ENCODE results near the gene CPNE2. TPM values are rescaled to one million over a fixed set of nuclear protein-coding genes. Genes with fewer than 3 reads are reported as not detected.

The CPNE2 gene
- total RNA-seq, 4 donors from 2014 or later: 25.1 to 41.4 (median 40.6) TPM

DNA sequence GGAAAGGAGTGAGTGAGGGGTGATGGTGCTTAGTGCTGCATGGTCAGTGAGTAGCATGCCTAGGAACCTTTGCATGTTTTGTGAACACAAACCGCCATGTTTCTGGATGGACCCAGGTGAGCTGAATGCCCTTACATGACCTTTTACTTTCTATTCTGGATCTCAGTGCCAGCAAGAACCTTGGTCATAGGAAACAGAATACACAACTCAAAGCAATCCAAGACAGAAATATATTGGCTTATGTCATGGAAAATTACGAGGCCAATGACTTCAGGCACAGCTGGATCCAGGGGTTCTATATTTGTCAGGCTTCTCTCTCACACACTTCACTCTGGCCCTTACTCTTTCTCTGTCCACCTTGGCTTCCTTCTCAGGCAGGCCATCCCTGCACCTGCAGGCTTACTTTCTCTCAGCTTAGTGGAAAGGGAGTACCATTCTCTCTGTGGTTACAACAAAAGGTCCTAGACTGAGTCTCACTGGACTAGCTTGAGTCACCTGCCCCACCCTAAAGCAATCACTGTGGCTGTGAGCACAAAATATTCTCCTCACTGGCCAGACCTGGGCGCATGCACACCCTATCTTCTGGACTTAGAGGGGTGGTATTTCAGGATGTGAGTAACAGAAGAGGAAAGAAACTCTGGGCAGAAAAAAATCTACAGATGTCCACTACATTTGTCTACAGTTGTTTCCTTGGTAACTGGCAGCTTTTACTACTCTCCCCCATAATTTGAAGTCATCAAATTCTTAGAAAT is 20.4 kb upstream of the CPNE2 start:
- intact Hi-C loops (cut with DNase I; ENCODE audit: low total_unique reads): no loop called here
- Histone ChIP-seq H3K36me3 (no peaks in the 10 kb centered on the region), H3K27ac (no peak overlapping the region), H3K27me3 (no peaks in the 10 kb centered on the region), H3K4me3 (no peak overlapping the region), H3K4me1 (no peaks in the 10 kb centered on the region), H3K9me3 (no peaks in the 10 kb centered on the region)
- TF ChIP-seq CTCF (IDR thresholded peaks at IDR 0.05) (no peak), POLR2A (IDR thresholded peaks at IDR 0.05) (no peak)
- DNase-seq: no peak

- Histone ChIP-seq H3K9me3 (no peaks in the 10 kb centered on the region), H3K4me3 (no peak overlapping the region), H3K27ac (no peak overlapping the region), H3K36me3 (no peaks in the 10 kb centered on the region), H3K27me3 (no peaks in the 10 kb centered on the region), H3K4me1 (no peaks in the 10 kb centered on the region)
- intact Hi-C loops (cut with DNase I; ENCODE audit: low total_unique reads): no loop called here
- no peak for DNase-seq
- TF ChIP-seq CTCF (IDR thresholded peaks at IDR 0.05) (no peak), POLR2A (IDR thresholded peaks at IDR 0.05) (no peak)
These were observed 19.6 kb upstream of the CPNE2 start for GRCh38 chr16:57072616-57073275.

DNA sequence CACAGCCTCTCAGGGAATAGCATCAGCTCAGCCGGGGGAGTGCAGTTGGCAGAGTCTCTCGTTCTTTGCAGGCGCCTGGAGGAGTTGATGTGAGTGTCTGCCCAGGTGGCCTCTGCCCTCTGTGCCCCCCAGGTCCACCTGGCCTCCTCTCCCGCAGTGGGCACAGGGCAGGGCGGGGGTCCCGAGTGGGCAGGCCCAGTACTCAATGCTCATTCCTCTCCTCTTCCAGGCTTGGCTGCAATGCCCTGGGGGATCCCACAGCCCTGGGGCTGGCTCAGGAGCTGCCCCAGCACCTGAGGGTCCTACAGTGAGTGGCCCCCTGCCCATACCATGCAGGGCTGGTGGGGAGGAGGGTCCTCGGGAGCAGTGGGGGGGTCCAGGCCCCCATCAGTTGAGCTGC is 14.7 kb upstream of the CPNE2 start:
- H3K9me3 ChIP-seq: no peaks in the 10 kb centered on the region
- no peak for TF ChIP-seq POLR2A (IDR thresholded peaks at IDR 0.05)
- no peak for TF ChIP-seq CTCF (IDR thresholded peaks at IDR 0.05)
- H3K36me3 ChIP-seq: no peaks in the 10 kb centered on the region
- no peaks in the 10 kb centered on the region for H3K4me1 ChIP-seq
- H3K27me3 ChIP-seq: no peaks in the 10 kb centered on the region
- no peak for DNase-seq
- no peak overlapping the region for H3K27ac ChIP-seq
- no peak overlapping the region for H3K4me3 ChIP-seq
- intact Hi-C loops (cut with DNase I; ENCODE audit: low total_unique reads): no loop called here

DNA sequence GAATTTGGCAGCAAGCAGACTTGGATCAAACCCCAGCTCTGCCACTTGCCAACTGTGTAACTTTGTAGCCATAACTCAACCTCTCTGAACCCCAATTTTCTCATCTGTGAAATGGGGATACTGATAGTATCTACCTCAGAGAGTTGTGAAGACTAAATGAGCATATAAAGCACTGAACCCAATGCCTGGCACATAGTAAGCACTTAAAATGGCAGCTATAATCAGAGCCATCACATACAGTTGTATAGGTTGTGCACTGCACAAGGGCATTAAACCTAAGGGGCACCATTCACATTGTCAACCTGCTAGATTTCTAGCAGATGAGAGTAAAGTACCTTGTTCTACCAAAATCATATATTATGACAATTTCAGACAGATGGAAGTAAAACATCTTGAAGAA is 10.6 kb upstream of the CPNE2 start:
- no peak for DNase-seq
- Histone ChIP-seq H3K9me3 (no peaks in the 10 kb centered on the region), H3K36me3 (no peaks in the 10 kb centered on the region), H3K4me1 (no peaks in the 10 kb centered on the region), H3K27me3 (no peaks in the 10 kb centered on the region), H3K27ac (no peak overlapping the region), H3K4me3 (no peak overlapping the region)
- intact Hi-C loops (cut with DNase I; ENCODE audit: low total_unique reads): loop anchor here (5.0 kb wide), 1 partner anchor 86 kb away; no protein-coding TSS in a partner anchor
- TF ChIP-seq POLR2A (IDR thresholded peaks at IDR 0.05) (no peak), CTCF (IDR thresholded peaks at IDR 0.05) (no peak)

DNA sequence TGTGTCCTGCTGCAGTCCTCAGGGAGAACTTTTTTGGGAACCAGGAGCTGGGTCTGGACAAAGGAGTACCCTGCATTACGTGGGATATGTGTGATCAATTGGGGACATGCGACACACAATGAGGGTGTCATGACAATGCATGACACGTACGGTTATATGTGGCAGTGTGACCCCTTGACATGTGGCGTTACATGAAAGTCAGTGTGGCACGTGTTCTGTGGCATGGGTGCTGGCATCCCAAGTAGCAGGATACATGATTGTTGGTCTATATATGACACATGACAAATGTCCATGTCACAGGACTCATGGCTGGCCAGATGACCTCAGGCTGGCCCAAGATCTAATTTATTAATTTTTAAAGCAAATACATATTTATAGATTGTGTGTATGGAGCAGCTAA is 9.7 kb upstream of the CPNE2 start:
- no peaks in the 10 kb centered on the region for H3K4me1 ChIP-seq
- no peak overlapping the region for H3K4me3 ChIP-seq
- H3K36me3 ChIP-seq: no peaks in the 10 kb centered on the region
- intact Hi-C loops (cut with DNase I; ENCODE audit: low total_unique reads): loop anchor here (5.0 kb wide), 1 partner anchor 85 kb away; no protein-coding TSS in a partner anchor
- H3K27me3 ChIP-seq: no peaks in the 10 kb centered on the region
- no peak for DNase-seq
- H3K9me3 ChIP-seq: no peaks in the 10 kb centered on the region
- no peak overlapping the region for H3K27ac ChIP-seq
- TF ChIP-seq POLR2A (IDR thresholded peaks at IDR 0.05) (no peak), CTCF (IDR thresholded peaks at IDR 0.05) (no peak)

Measured in uterus (tissue), 4 donors.